NOMO-1 treated with DMSO at 0.1 percent for 48 hours (cell line): ENCODE data around the gene FGFR2.

Source experiments
- DNase-seq: peaks from one replicate; lab custom pipeline; 2025; ENCODE audit not compliant: unreplicated experiment; lab: John Stamatoyannopoulos, UW

Gene FGFR2

GRCh38 chr10:121590772-121591171 lies 7.5 kb downstream of the FGFR2 start:
- DNase-seq: no peak

GRCh38 chr10:121589553-121589952 lies 8.7 kb downstream of the FGFR2 start:
- no peak for DNase-seq

GRCh38 chr10:121583857-121584256 lies 14.4 kb downstream of the FGFR2 start:
- DNase-seq: no peak

- no peak for DNase-seq
These were observed 15.0 kb downstream of the FGFR2 start for GRCh38 chr10:121583258-121583657.

- DNase-seq: no peak
These were observed 17.7 kb downstream of the FGFR2 start for GRCh38 chr10:121580276-121581116.

GRCh38 chr10:121579656-121580055 lies 18.6 kb downstream of the FGFR2 start:
- no peak for DNase-seq

GRCh38 chr10:121578965-121579364 lies 19.3 kb downstream of the FGFR2 start:
- no peak for DNase-seq

GRCh38 chr10:121578298-121578697 lies 19.9 kb downstream of the FGFR2 start:
- no peak for DNase-seq

GRCh38 chr10:121577568-121577967 lies 20.7 kb downstream of the FGFR2 start:
- DNase-seq: no peak

GRCh38 chr10:121576139-121576538 lies 22.1 kb downstream of the FGFR2 start:
- DNase-seq: no peak

- no peak for DNase-seq
These were observed 23.6 kb downstream of the FGFR2 start for GRCh38 chr10:121574519-121575166.

GRCh38 chr10:121573538-121573941 lies 24.7 kb downstream of the FGFR2 start:
- DNase-seq: no peak

- DNase-seq: no peak
These were observed 25.2 kb downstream of the FGFR2 start for GRCh38 chr10:121572859-121573537.

- DNase-seq: no peak
These were observed 27.9 kb downstream of the FGFR2 start for GRCh38 chr10:121570315-121570714.

GRCh38 chr10:121568275-121568674 lies 30.0 kb downstream of the FGFR2 start:
- DNase-seq: no peak

- no peak for DNase-seq
These were observed 30.7 kb downstream of the FGFR2 start for GRCh38 chr10:121567569-121567968.

GRCh38 chr10:121566755-121567154 lies 31.5 kb downstream of the FGFR2 start:
- DNase-seq: no peak

GRCh38 chr10:121559326-121560026 lies 38.8 kb downstream of the FGFR2 start:
- DNase-seq: no peak

- DNase-seq: no peak
These were observed 40.0 kb downstream of the FGFR2 start for GRCh38 chr10:121558238-121558637.

GRCh38 chr10:121556918-121557573 lies 41.2 kb downstream of the FGFR2 start:
- DNase-seq: no peak

- no peak for DNase-seq
These were observed 41.8 kb downstream of the FGFR2 start for GRCh38 chr10:121556455-121556854.
